Nephron progenitor cell (in vitro differentiated cells): ENCODE results near the gene UBN1.

Experiments
- DNase-seq: peaks from one replicate; pipeline ENCODE4 v3.0.0; 2021
- H3K27ac Mint-ChIP-seq: 2 replicates; pipeline ENCODE4 v1.8.0; 2021; ENCODE audit warnings: mild to moderate bottlenecking, moderate library complexity, mixed read lengths
- H3K27me3 Mint-ChIP-seq: 2 replicates; pipeline ENCODE4 v1.8.0; 2021; ENCODE audit warnings: mild to moderate bottlenecking, low read depth, mixed read lengths; ENCODE audit not compliant: poor library complexity
- H3K36me3 Mint-ChIP-seq: 2 replicates; pipeline ENCODE4 v1.8.0; 2021; ENCODE audit warnings: low read depth, mixed read lengths
- H3K4me1 Mint-ChIP-seq: 2 replicates; pipeline ENCODE4 v1.8.0; 2021; ENCODE audit warnings: mixed read lengths
- H3K4me3 Mint-ChIP-seq: 2 replicates; pipeline ENCODE4 v1.8.0; 2021; ENCODE audit warnings: mild to moderate bottlenecking, moderate library complexity, mixed read lengths
- H3K9me3 Mint-ChIP-seq: 2 replicates; pipeline ENCODE4 v1.8.0; 2021; ENCODE audit warnings: mild to moderate bottlenecking, moderate library complexity, mixed read lengths
- TF ChIP-seq, protein P1 (sequence below): fragments of 200-600 bp; sonication (generic); IDR thresholded peaks from 2 replicates; pipeline ENCODE4 v1.5.0; 2021; ENCODE audit warnings: antibody characterized with exemption

UBN1 gene

DNA sequence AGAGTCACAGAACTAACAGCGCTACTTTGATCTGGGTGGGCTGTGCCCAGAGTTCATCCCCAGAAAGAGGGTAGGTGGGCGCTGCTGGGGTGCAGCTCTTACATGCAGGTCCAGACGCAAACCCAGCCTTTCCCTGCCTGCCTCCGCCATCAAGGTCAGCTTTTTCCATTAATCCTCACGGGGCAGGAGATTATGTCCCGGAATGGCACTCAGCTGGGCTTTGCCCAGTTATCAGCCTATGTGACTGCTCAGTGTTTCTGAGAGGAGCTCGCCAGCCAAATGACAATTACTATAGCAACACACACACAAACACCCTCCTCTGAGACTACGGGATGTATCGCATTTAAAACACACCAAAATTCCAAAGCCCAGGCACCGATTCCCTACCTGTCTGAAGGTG lies 20.3 kb upstream of the UBN1 start:
- H3K27me3 Mint-ChIP-seq: no peaks in the 10 kb centered on the region
- no peaks in the 10 kb centered on the region for H3K9me3 Mint-ChIP-seq
- TF ChIP-seq, protein P1, sequence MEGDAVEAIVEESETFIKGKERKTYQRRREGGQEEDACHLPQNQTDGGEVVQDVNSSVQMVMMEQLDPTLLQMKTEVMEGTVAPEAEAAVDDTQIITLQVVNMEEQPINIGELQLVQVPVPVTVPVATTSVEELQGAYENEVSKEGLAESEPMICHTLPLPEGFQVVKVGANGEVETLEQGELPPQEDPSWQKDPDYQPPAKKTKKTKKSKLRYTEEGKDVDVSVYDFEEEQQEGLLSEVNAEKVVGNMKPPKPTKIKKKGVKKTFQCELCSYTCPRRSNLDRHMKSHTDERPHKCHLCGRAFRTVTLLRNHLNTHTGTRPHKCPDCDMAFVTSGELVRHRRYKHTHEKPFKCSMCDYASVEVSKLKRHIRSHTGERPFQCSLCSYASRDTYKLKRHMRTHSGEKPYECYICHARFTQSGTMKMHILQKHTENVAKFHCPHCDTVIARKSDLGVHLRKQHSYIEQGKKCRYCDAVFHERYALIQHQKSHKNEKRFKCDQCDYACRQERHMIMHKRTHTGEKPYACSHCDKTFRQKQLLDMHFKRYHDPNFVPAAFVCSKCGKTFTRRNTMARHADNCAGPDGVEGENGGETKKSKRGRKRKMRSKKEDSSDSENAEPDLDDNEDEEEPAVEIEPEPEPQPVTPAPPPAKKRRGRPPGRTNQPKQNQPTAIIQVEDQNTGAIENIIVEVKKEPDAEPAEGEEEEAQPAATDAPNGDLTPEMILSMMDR: no peak
- no peak overlapping the region for H3K27ac Mint-ChIP-seq
- no peaks in the 10 kb centered on the region for H3K4me1 Mint-ChIP-seq
- H3K4me3 Mint-ChIP-seq: no peak overlapping the region
- peaks cover 60% of the 10 kb centered on the region for H3K36me3 Mint-ChIP-seq
- no peak for DNase-seq

DNA sequence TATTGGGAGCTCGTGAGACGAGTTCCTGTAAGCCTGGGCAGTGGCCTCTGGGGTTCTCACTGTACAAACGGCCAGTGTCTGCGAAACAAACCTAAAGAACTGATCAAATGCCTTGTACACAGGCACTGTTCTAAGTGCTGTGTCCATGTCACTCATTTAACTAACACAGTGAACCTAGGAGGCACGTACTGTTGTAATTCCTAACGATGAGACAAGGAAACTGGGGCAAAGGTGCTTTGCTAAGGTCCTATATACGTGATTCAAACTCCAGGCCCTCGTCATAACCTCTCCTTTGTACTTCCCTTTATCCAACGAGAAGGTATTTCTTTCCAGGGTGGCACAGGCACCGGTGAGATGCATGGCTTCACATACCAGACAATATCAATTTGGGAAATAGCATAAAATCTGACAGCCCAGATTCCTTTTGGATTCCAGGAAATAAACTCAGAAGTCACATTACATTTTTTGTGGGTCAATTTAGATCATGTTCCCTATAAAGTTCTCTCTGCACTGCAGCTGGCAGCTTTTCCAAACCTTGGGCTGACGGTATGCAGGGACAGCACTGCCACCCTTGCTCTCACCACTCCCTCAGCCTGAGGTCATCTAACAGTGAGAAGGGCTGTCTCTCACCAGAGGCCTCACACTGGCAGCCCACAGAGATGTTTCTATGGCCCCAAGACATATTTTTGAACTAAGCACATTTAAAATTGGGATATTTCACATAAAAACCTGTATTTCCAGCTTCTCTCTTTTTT lies 18.5 kb upstream of the UBN1 start:
- Mint-ChIP-seq H3K27me3 (no peaks in the 10 kb centered on the region), H3K4me3 (no peak overlapping the region), H3K4me1 (no peaks in the 10 kb centered on the region), H3K9me3 (no peaks in the 10 kb centered on the region), H3K27ac (no peak overlapping the region), H3K36me3 (peaks cover 63% of the 10 kb centered on the region)
- TF ChIP-seq, protein P1: no peak
- no peak for DNase-seq

DNA sequence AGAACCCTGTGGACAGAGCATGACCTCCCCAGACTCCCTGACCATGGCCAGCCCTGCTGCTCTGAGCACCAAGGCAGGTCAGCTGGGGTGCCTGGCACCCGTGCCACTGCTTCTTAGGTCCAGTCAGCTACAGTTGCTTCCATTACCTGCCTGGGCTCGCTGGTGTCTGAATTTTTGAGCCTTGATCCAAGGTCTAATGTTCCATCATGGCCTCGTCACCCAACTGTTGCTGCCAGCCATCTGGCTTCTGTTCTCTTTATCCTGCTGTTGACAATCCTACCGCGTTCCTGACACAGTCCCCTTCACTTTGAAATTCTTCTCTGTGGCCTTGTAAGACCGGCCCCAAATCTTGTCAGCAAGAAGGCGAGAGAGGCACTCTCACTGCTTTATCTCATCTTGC lies 16.9 kb upstream of the UBN1 start:
- no peaks in the 10 kb centered on the region for H3K27me3 Mint-ChIP-seq

GRCh38 chr16:4831616-4832015 lies 15.7 kb upstream of the UBN1 start:
- H3K27ac Mint-ChIP-seq: no peak overlapping the region
- no peak overlapping the region for H3K4me3 Mint-ChIP-seq

More for the DNA sequence above, 16.9 kb upstream of the UBN1 start:
- Mint-ChIP-seq H3K36me3 (peaks cover 56% of the 10 kb centered on the region), H3K27ac (peak overlapping the region; percentile 0), H3K4me3 (no peak overlapping the region), H3K4me1 (no peaks in the 10 kb centered on the region), H3K9me3 (no peaks in the 10 kb centered on the region)
- no peak for DNase-seq
- TF ChIP-seq, protein P1: no peak

DNA sequence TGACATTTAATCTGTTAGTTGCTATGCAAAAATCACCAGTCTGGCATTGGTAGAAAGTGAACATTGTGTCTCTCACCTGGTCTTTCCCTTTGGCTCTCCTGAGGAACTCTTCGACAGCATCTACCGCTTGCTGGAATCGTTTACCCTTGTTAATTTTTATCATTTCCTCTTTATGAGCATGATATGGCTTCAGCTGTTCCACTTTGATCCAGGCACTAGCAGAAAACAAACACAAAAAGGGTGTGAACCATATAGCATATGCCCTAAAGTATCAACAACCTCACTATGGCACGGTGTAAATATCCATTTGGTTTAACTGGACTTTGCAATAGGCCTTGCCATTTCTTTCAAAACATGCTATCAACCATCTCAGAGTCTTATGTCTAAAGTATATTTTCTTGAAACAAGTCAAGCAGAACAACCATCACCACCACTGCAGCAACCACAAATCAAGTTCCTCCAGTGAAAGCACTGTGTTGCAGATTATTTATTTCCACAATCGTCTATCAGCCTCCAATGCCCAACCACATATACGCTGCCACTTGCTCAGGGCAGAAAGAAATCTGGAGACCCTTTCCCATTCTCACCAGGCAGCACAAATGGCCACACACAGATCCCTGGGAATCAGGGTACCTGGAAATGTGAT lies 14.5 kb upstream of the UBN1 start:
- no peak for DNase-seq
- TF ChIP-seq, protein P1: no peak
- peaks cover 60% of the 10 kb centered on the region for H3K36me3 Mint-ChIP-seq
- no peaks in the 10 kb centered on the region for H3K4me1 Mint-ChIP-seq
- no peak overlapping the region for H3K4me3 Mint-ChIP-seq
- H3K27ac Mint-ChIP-seq: no peak overlapping the region
- H3K27me3 Mint-ChIP-seq: no peaks in the 10 kb centered on the region
- H3K9me3 Mint-ChIP-seq: no peaks in the 10 kb centered on the region

More at GRCh38 chr16:4831616-4832015, 15.7 kb upstream of the UBN1 start:
- Mint-ChIP-seq H3K36me3 (peaks cover 61% of the 10 kb centered on the region), H3K9me3 (no peaks in the 10 kb centered on the region), H3K27me3 (no peaks in the 10 kb centered on the region), H3K4me1 (no peaks in the 10 kb centered on the region)
- DNase-seq: no peak
- TF ChIP-seq, protein P1: no peak
